HEK293T (cell line): ENCODE measurements around the gene SEMA4D.

Source experiments
- ARNT ChIP-seq: fragments of 450-650 bp; IDR thresholded peaks from 2 replicates; pipeline ENCODE4 v1.6.1; 2017; ENCODE audit warnings: mild to moderate bottlenecking
- CTBP1 ChIP-seq: fragments of 450-650 bp; IDR thresholded peaks from 2 replicates; pipeline ENCODE4 v1.6.1; 2016; ENCODE audit warnings: borderline replicate concordance
- ELF4 ChIP-seq: fragments of 450-650 bp; IDR thresholded peaks from 2 replicates; pipeline ENCODE4 v1.6.1; 2017; ENCODE audit warnings: antibody characterized with exemption
- FOXA1 ChIP-seq: fragments of 450-650 bp; IDR thresholded peaks from 2 replicates; pipeline ENCODE4 v1.6.1; 2016; ENCODE audit warnings: mild to moderate bottlenecking
- FOXK2 ChIP-seq: fragments of 450-650 bp; IDR thresholded peaks from 2 replicates; pipeline ENCODE4 v1.6.1; 2016; ENCODE audit warnings: mild to moderate bottlenecking
- FOXM1 ChIP-seq: fragments of 450-650 bp; IDR thresholded peaks from 2 replicates; pipeline ENCODE4 v1.6.1; 2017; ENCODE audit warnings: mild to moderate bottlenecking, borderline replicate concordance
- PKNOX1 ChIP-seq: fragments of 450-650 bp; IDR thresholded peaks from 2 replicates; pipeline ENCODE4 v1.6.1; 2016
- SP1 ChIP-seq: fragments of 450-650 bp; IDR thresholded peaks from 2 replicates; pipeline ENCODE4 v1.6.1; 2017
- SUZ12 ChIP-seq: fragments of 450-650 bp; IDR thresholded peaks from 2 replicates; pipeline ENCODE4 v1.6.1; 2016; ENCODE audit warnings: mild to moderate bottlenecking
- TARDBP ChIP-seq: fragments of 450-650 bp; IDR thresholded peaks from 2 replicates; pipeline ENCODE4 v1.6.1; 2016
- ZNF384 ChIP-seq: fragments of 450-650 bp; IDR thresholded peaks from 2 replicates; pipeline ENCODE4 v1.6.1; 2016

- TF ChIP-seq SUZ12 (no peak), FOXM1 (no peak), SP1 (no peak), FOXK2 (no peak), ARNT (no peak), ELF4 (no peak), TARDBP (no peak), PKNOX1 (no peak), CTBP1 (no peak), ZNF384 (no peak), FOXA1 (no peak)
These were observed 148.3 kb downstream of the SEMA4D start for GRCh38 chr9:89349607-89350006.
